Type B pancreatic cell (in vitro differentiated cells): Measurements from ENCODE around the gene PIGW. TPM values are rescaled to one million over a fixed set of nuclear protein-coding genes. Genes with fewer than 3 reads are reported as not detected.

Experiments
- DNase-seq: peaks from one replicate; pipeline ENCODE4 v3.0.0; 2021; ENCODE audit warnings: mixed read lengths; ENCODE audit not compliant: unreplicated experiment; ENCODE audit errors: extremely low spot score
- H3K27ac Mint-ChIP-seq: 2 replicates; pipeline ENCODE4 v1.8.0; 2021; ENCODE audit warnings: mild to moderate bottlenecking, mixed read lengths
- H3K27me3 Mint-ChIP-seq: 2 replicates; pipeline ENCODE4 v1.8.0; 2021; ENCODE audit warnings: mixed read lengths
- H3K36me3 Mint-ChIP-seq: 2 replicates; pipeline ENCODE4 v1.8.0; 2021; ENCODE audit warnings: mixed read lengths
- H3K4me1 Mint-ChIP-seq: one replicate; pipeline ENCODE4 v1.8.0; 2021; ENCODE audit warnings: mixed read lengths; ENCODE audit not compliant: unreplicated experiment
- H3K4me3 Mint-ChIP-seq: 2 replicates; pipeline ENCODE4 v1.8.0; 2021; ENCODE audit warnings: mild to moderate bottlenecking, mixed read lengths
- H3K9me3 Mint-ChIP-seq: 2 replicates; pipeline ENCODE4 v1.8.0; 2021; ENCODE audit warnings: mixed read lengths
- CTCF ChIP-seq: fragments of 200-600 bp; sonication (generic); conservative IDR thresholded peaks from 2 replicates; pipeline ENCODE4 v1.5.0; 2021; ENCODE audit warnings: antibody characterized with exemption, mild to moderate bottlenecking
- total RNA-seq: library from RNA; stranded (reverse); gene quantifications from 2 replicates; pipeline ENCODE4 v1.2.1, GENCODE V29; 2021; ENCODE audit warnings: low replicate concordance

Gene PIGW
- total RNA-seq, 1 donor from 2014 or later, result 13.5 TPM

- Mint-ChIP-seq H3K4me1 (peaks cover 8% of the 10 kb centered on the region), H3K36me3 (peaks cover 7% of the 10 kb centered on the region), H3K9me3 (no peaks in the 10 kb centered on the region), H3K27me3 (no peaks in the 10 kb centered on the region), H3K27ac (no peak overlapping the region), H3K4me3 (no peak overlapping the region)
- DNase-seq, result no peak
- TF ChIP-seq CTCF, result no peak
Measured at GRCh38 chr17:36540696-36541095, 5.9 kb downstream of the PIGW start.

- peaks cover 2% of the 10 kb centered on the region for H3K36me3 Mint-ChIP-seq
- no peaks in the 10 kb centered on the region for H3K27me3 Mint-ChIP-seq
- no peak overlapping the region for H3K27ac Mint-ChIP-seq
- H3K4me1 Mint-ChIP-seq, result peaks cover 15% of the 10 kb centered on the region
- no peak for TF ChIP-seq CTCF
- H3K4me3 Mint-ChIP-seq, result no peak overlapping the region
- no peaks in the 10 kb centered on the region for H3K9me3 Mint-ChIP-seq
- no peak for DNase-seq
Measured at GRCh38 chr17:36542755-36543154, 8.0 kb downstream of the PIGW start.

- TF ChIP-seq CTCF, result peak; percentile 25
- Mint-ChIP-seq H3K9me3 (no peaks in the 10 kb centered on the region), H3K36me3 (peaks cover 5% of the 10 kb centered on the region), H3K27me3 (no peaks in the 10 kb centered on the region), H3K27ac (peak overlapping the region; percentile 99), H3K4me3 (peak overlapping the region; percentile 99), H3K4me1 (peaks cover 19% of the 10 kb centered on the region)
- no peak for DNase-seq
Measured at GRCh38 chr17:36544044-36544306, 9.2 kb downstream of the PIGW start.

GRCh38 chr17:36544307-36545076 lies 9.7 kb downstream of the PIGW start, which contains the start of gene GGNBP2:
GGNBP2 (plus strand) TSS chr17:36544919; CDS start chr17:36545725, 806 bp downstream.
- Mint-ChIP-seq H3K4me3 (peak within 1 kb of the TSS; percentile 99), H3K27me3 (no peaks in the 10 kb centered on the region), H3K9me3 (no peaks in the 10 kb centered on the region), H3K36me3 (peaks cover 5% of the 10 kb centered on the region), H3K27ac (peak within 1 kb of the TSS; percentile 99), H3K4me1 (peaks cover 19% of the 10 kb centered on the region)
- no peak for TF ChIP-seq CTCF
- DNase-seq, result peak; percentile 94

GRCh38 chr17:36545077-36545464 lies 10.3 kb downstream of the PIGW start:
- no peak for TF ChIP-seq CTCF
- Mint-ChIP-seq H3K4me1 (peaks cover 19% of the 10 kb centered on the region), H3K9me3 (no peaks in the 10 kb centered on the region), H3K27me3 (no peaks in the 10 kb centered on the region), H3K4me3 (peak overlapping the region; percentile 99), H3K27ac (peak overlapping the region; percentile 99), H3K36me3 (peaks cover 5% of the 10 kb centered on the region)
- no peak for DNase-seq
